WTC11 (cell line): ENCODE measurements around the gene CCDC12. TPM values are rescaled to one million over a fixed set of nuclear protein-coding genes. Genes with fewer than 3 reads are reported as not detected.

ENCODE experiments used
- ATAC-seq: fragments of 200-7000 bp; cut with Tn5 transposase; 2 replicates; pipeline ENCODE4 v1.10.0; 2021; ENCODE audit warnings: mild to moderate bottlenecking, moderate library complexity
- CTCF ChIA-PET: fragments of 300-600 bp; sonication (Branson Sonifier 250); formaldehyde crosslinking; loops from one replicate; lab custom pipeline; 2021; ENCODE audit warnings: antibody characterized with exemption; lab: Charles Lee
- POLR2A ChIA-PET: fragments of 350-600 bp; sonication (Branson Sonifier 250); formaldehyde crosslinking; loops from one replicate; lab custom pipeline; 2021; ENCODE audit warnings: antibody characterized with exemption; lab: Charles Lee
- DNase-seq: peaks from one replicate; pipeline ENCODE4 v3.0.0; 2021; ENCODE audit warnings: low spot score
- H3K27ac Mint-ChIP-seq: 2 replicates; pipeline ENCODE4 v1.8.0; 2021; ENCODE audit warnings: mixed read lengths
- H3K27me3 Mint-ChIP-seq: 2 replicates; pipeline ENCODE4 v1.8.0; 2021; ENCODE audit warnings: low read depth, mild to moderate bottlenecking, moderate library complexity, mixed read lengths
- H3K36me3 Mint-ChIP-seq: 2 replicates; pipeline ENCODE4 v1.8.0; 2021; ENCODE audit warnings: mixed read lengths
- H3K4me1 Mint-ChIP-seq: 2 replicates; pipeline ENCODE4 v1.8.0; 2022; ENCODE audit warnings: mixed read lengths
- H3K4me3 Mint-ChIP-seq: 2 replicates; pipeline ENCODE4 v1.8.0; 2021; ENCODE audit warnings: mild to moderate bottlenecking, moderate library complexity, mixed read lengths
- H3K9me3 Mint-ChIP-seq: 2 replicates; pipeline ENCODE4 v1.8.0; 2021; ENCODE audit warnings: mixed read lengths
- E2F1 ChIP-seq: sonication (generic); formaldehyde crosslinking; IDR thresholded peaks from 2 replicates; pipeline ENCODE4 v1.8.0; 2022; ENCODE audit warnings: mild to moderate bottlenecking, missing genetic modification reagents
- ETV6 ChIP-seq: sonication (generic); formaldehyde crosslinking; IDR thresholded peaks from 2 replicates; pipeline ENCODE4 v1.8.1; 2022; ENCODE audit warnings: mild to moderate bottlenecking, missing genetic modification reagents
- FOXP1 ChIP-seq: sonication (generic); formaldehyde crosslinking; IDR thresholded peaks from 2 replicates; pipeline ENCODE4 v1.8.0; 2022; ENCODE audit warnings: missing genetic modification reagents, mild to moderate bottlenecking, moderate library complexity, borderline replicate concordance
- MAX ChIP-seq: sonication (generic); formaldehyde crosslinking; IDR thresholded peaks from 2 replicates; pipeline ENCODE4 v1.8.0; 2022; ENCODE audit warnings: mild to moderate bottlenecking, missing genetic modification reagents
- MYBL2 ChIP-seq: sonication (generic); formaldehyde crosslinking; IDR thresholded peaks from 2 replicates; pipeline ENCODE4 v1.8.1; 2023; ENCODE audit warnings: mild to moderate bottlenecking, moderate library complexity, missing genetic modification reagents
- NFE2L1 ChIP-seq: sonication (generic); formaldehyde crosslinking; IDR thresholded peaks from 2 replicates; pipeline ENCODE4 v1.8.1; 2023; ENCODE audit warnings: missing genetic modification reagents
- total RNA-seq: library from RNA; stranded (reverse); gene quantifications from 3 replicates; pipeline ENCODE4 v1.2.3, GENCODE V29; 2021
- TF ChIP-seq, protein P1 (sequence below): sonication (generic); formaldehyde crosslinking; IDR thresholded peaks from 2 replicates; pipeline ENCODE4 v1.8.1; 2022; ENCODE audit warnings: low read depth, mild to moderate bottlenecking, moderate library complexity, missing genetic modification reagents, borderline replicate concordance
- TF ChIP-seq, protein P2 (sequence below): sonication (generic); formaldehyde crosslinking; IDR thresholded peaks from 2 replicates; pipeline ENCODE4 v1.8.0; 2023; ENCODE audit warnings: missing genetic modification reagents, mild to moderate bottlenecking, borderline replicate concordance
- TF ChIP-seq, protein P3 (sequence below): sonication (generic); formaldehyde crosslinking; IDR thresholded peaks from 2 replicates; pipeline ENCODE4 v1.8.0; 2023; ENCODE audit warnings: mild to moderate bottlenecking, missing genetic modification reagents

Gene CCDC12
- total RNA-seq, 1 experiment from 2014 or later = 59.1 TPM

GRCh38 chr3:46988616-46989015, 12.1 kb upstream of the CCDC12 start:
- ChIA-PET POLR2A (no interaction called here), CTCF (interaction anchor here (2.8 kb wide), 1 partner anchor 10 kb away, joined by 21 read pairs; no protein-coding TSS in a partner anchor)
- Mint-ChIP-seq H3K9me3 (no peaks in the 10 kb centered on the region), H3K27ac (no peak overlapping the region), H3K36me3 (peaks cover 5% of the 10 kb centered on the region; the same call in 1 of the 2 replicates), H3K4me3 (no peak overlapping the region), H3K27me3 (no peaks in the 10 kb centered on the region), H3K4me1 (peaks cover 32% of the 10 kb centered on the region)
- TF ChIP-seq, protein P1, sequence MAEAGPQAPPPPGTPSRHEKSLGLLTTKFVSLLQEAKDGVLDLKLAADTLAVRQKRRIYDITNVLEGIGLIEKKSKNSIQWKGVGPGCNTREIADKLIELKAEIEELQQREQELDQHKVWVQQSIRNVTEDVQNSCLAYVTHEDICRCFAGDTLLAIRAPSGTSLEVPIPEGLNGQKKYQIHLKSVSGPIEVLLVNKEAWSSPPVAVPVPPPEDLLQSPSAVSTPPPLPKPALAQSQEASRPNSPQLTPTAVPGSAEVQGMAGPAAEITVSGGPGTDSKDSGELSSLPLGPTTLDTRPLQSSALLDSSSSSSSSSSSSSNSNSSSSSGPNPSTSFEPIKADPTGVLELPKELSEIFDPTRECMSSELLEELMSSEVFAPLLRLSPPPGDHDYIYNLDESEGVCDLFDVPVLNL (CRISPR knock-in tag) = no peak
- TF ChIP-seq, protein P2, sequence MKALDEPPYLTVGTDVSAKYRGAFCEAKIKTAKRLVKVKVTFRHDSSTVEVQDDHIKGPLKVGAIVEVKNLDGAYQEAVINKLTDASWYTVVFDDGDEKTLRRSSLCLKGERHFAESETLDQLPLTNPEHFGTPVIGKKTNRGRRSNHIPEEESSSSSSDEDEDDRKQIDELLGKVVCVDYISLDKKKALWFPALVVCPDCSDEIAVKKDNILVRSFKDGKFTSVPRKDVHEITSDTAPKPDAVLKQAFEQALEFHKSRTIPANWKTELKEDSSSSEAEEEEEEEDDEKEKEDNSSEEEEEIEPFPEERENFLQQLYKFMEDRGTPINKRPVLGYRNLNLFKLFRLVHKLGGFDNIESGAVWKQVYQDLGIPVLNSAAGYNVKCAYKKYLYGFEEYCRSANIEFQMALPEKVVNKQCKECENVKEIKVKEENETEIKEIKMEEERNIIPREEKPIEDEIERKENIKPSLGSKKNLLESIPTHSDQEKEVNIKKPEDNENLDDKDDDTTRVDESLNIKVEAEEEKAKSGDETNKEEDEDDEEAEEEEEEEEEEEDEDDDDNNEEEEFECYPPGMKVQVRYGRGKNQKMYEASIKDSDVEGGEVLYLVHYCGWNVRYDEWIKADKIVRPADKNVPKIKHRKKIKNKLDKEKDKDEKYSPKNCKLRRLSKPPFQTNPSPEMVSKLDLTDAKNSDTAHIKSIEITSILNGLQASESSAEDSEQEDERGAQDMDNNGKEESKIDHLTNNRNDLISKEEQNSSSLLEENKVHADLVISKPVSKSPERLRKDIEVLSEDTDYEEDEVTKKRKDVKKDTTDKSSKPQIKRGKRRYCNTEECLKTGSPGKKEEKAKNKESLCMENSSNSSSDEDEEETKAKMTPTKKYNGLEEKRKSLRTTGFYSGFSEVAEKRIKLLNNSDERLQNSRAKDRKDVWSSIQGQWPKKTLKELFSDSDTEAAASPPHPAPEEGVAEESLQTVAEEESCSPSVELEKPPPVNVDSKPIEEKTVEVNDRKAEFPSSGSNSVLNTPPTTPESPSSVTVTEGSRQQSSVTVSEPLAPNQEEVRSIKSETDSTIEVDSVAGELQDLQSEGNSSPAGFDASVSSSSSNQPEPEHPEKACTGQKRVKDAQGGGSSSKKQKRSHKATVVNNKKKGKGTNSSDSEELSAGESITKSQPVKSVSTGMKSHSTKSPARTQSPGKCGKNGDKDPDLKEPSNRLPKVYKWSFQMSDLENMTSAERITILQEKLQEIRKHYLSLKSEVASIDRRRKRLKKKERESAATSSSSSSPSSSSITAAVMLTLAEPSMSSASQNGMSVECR (CRISPR knock-in tag) = no peak
- no peak for TF ChIP-seq E2F1 (CRISPR knock-in tag)
- DNase-seq (no peak), ATAC-seq (no peak)

- ChIA-PET CTCF (interaction anchor here (0.6 to 2.8 kb wide), 8 partner anchors 11 to 139 kb away, joined by 3 to 21 read pairs (median 5); partner anchors contain the start of gene CCDC12), POLR2A (no interaction called here)
- H3K4me3 Mint-ChIP-seq = no peak overlapping the region
- DNase-seq (peak; percentile 66), ATAC-seq (peak; percentile 85)
- no peak overlapping the region for H3K27ac Mint-ChIP-seq
- no peaks in the 10 kb centered on the region for H3K27me3 Mint-ChIP-seq
- peaks cover 32% of the 10 kb centered on the region for H3K4me1 Mint-ChIP-seq
- TF ChIP-seq, protein P3, sequence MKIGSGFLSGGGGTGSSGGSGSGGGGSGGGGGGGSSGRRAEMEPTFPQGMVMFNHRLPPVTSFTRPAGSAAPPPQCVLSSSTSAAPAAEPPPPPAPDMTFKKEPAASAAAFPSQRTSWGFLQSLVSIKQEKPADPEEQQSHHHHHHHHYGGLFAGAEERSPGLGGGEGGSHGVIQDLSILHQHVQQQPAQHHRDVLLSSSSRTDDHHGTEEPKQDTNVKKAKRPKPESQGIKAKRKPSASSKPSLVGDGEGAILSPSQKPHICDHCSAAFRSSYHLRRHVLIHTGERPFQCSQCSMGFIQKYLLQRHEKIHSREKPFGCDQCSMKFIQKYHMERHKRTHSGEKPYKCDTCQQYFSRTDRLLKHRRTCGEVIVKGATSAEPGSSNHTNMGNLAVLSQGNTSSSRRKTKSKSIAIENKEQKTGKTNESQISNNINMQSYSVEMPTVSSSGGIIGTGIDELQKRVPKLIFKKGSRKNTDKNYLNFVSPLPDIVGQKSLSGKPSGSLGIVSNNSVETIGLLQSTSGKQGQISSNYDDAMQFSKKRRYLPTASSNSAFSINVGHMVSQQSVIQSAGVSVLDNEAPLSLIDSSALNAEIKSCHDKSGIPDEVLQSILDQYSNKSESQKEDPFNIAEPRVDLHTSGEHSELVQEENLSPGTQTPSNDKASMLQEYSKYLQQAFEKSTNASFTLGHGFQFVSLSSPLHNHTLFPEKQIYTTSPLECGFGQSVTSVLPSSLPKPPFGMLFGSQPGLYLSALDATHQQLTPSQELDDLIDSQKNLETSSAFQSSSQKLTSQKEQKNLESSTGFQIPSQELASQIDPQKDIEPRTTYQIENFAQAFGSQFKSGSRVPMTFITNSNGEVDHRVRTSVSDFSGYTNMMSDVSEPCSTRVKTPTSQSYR = 0 out of 2 replicates have a peak, but pooled peaks have one; percentile 66
- TF ChIP-seq MAX (CRISPR knock-in tag) (peak; percentile 43; the same call in 1 of the 2 replicates), ETV6 (CRISPR knock-in tag) (peak; percentile 94), NFE2L1 (peak; percentile 89), FOXP1 (CRISPR knock-in tag) (no peak)
- H3K9me3 Mint-ChIP-seq = no peaks in the 10 kb centered on the region
- H3K36me3 Mint-ChIP-seq = peaks cover 5% of the 10 kb centered on the region; the same call in 1 of the 2 replicates
Observed at GRCh38 chr3:46987743-46988401, 11.3 kb upstream of the CCDC12 start.

- peak overlapping the region; percentile 82 for H3K27ac Mint-ChIP-seq
- CTCF ChIA-PET = interaction anchor here (0.6 to 2.8 kb wide), 8 partner anchors 11 to 138 kb away, joined by 3 to 21 read pairs (median 5); partner anchors contain the start of gene CCDC12
- no peaks in the 10 kb centered on the region for H3K27me3 Mint-ChIP-seq
- no peaks in the 10 kb centered on the region for H3K9me3 Mint-ChIP-seq
- POLR2A ChIA-PET = no interaction called here
- H3K36me3 Mint-ChIP-seq = peaks cover 5% of the 10 kb centered on the region; the same call in 1 of the 2 replicates
- TF ChIP-seq, protein P1 (CRISPR knock-in tag) = no peak
- TF ChIP-seq MYBL2 (CRISPR knock-in tag) = 0 out of 2 replicates have a peak, but pooled peaks have one; percentile 47
- H3K4me1 Mint-ChIP-seq = peaks cover 37% of the 10 kb centered on the region
- ATAC-seq (peak; percentile 50), DNase-seq (peak; percentile 29)
- H3K4me3 Mint-ChIP-seq = peak overlapping the region; percentile 40; the same call in 1 of the 2 replicates
Observed at GRCh38 chr3:46987319-46987742, 10.8 kb upstream of the CCDC12 start.
